HG03097 (cell line): ENCODE data around the gene NDUFAF5.

Experiments used
- ATAC-seq: cut with Tn5 transposase; IDR thresholded peaks from one replicate; pipeline ENCODE4 v1.9.1; 2021; ENCODE audit not compliant: unreplicated experiment, low FRiP score

Gene NDUFAF5

DNA sequence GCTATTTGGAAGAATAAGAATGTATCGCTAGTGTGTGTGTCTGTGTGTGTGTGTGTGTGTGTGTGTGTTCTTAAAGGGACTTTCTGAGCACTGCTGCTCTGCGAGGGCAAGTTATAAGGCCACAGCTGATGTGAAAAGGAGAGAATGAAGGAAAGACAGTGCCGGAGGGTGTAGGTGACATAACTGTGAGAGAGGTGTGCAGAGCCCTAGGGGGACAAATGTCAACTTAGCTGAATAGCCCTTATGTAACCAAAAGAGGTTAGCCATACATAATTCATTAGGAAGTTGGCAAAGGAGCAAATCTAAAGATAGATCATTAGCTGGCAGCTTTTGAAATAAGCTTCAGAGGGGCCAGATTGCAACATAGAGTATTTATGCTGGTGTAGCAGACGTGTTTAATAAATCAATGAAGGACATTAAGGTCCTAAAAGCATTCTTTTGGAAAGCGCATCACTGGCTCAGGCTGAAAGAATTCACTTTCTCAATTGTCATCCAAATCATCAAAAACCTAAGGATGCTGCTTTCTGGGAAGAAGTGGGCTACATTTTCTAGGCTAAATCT, 81.0 kb downstream of the NDUFAF5 start:
- no peak for ATAC-seq

DNA sequence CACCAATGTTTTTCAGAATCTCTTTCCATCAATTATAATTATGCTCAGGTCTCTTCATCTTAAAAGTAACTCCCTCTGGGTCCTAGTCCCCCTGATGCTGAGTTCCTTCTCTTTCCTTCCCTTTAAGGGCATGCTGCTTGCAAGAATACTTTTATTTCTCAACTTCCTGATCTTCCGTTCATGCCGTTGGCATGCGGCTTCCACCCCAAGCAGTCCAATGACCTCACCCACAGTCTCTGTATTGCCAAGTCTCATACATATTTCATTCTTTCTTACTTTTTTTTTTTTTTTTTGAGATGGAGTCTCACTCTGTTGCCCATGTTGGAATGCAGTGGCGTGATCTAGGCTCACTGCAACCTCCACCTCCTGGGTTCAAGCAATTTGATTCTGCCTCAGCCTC, 83.5 kb downstream of the NDUFAF5 start:
- no peak for ATAC-seq

DNA sequence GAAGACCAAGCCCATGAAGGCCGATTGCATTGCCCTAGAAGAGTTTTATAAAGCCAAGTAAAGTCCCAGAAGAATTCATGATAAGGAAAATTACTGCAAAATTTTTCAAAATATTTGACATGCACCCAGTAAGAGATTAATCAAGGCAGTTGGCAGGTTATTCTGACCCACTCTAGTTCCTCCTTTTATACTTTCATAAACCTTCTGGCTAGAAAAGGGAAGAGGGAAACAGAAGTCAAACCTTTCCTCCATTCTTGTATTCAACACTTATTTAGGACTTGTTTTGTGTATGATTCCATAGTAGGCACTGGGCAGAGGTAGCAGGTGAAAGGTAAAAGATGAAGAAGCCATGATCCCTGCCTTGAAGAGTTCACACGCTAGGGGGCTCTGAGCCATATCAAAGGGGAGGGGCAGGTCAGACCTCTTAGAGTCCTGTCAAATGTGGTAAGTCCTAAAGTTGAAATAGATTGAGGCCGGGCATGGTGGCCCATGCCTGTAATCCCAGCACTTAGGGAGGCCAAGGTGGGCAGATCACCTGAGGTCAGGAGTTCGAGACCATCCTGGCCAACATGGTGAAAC, 85.4 kb downstream of the NDUFAF5 start:
- ATAC-seq = no peak
